Astrocyte (in vitro differentiated cells and primary cell): Measurements from ENCODE around the gene LRRC47. TPM values are rescaled to one million over a fixed set of nuclear protein-coding genes. Genes with fewer than 3 reads are reported as not detected.

Experiments used
- DNase-seq: peaks from one replicate; pipeline ENCODE4 v3.0.0-alpha.2; 2010; ENCODE audit warnings: low read depth
- FAIRE-seq: peaks from 2 replicates; lab custom pipeline; 2011; peaks lifted over from hg19 to GRCh38; lab: Jason Lieb, UNC
- H2AFZ ChIP-seq: 2 replicates; pipeline ENCODE4 v1.6.0; 2012; ENCODE audit warnings: low read depth, low read length, inconsistent platforms
- H3K27ac ChIP-seq: 2 replicates; pipeline ENCODE4 v1.5.1; 2011; ENCODE audit warnings: low read depth, low read length, inconsistent platforms
- H3K27me3 ChIP-seq: 2 replicates; pipeline ENCODE4 v1.6.0; 2011; ENCODE audit warnings: low read length, inconsistent platforms; ENCODE audit not compliant: insufficient read depth
- H3K36me3 ChIP-seq: 2 replicates; pipeline ENCODE4 v1.5.1; 2011; ENCODE audit warnings: low read length, inconsistent platforms; ENCODE audit not compliant: insufficient read depth
- H3K4me1 ChIP-seq: 2 replicates; pipeline ENCODE4 v1.5.1; 2011; ENCODE audit warnings: low read length, inconsistent platforms; ENCODE audit not compliant: insufficient read depth
- H3K4me2 ChIP-seq: 2 replicates; pipeline ENCODE4 v1.6.0; 2012; ENCODE audit warnings: low read length, inconsistent platforms
- H3K4me3 ChIP-seq: 2 replicates; pipeline ENCODE4 v1.5.1; 2011; ENCODE audit warnings: low read depth, mild to moderate bottlenecking, low read length, inconsistent platforms; ENCODE audit not compliant: insufficient read depth
- H3K79me2 ChIP-seq: 2 replicates; pipeline ENCODE4 v1.6.0; 2012; ENCODE audit warnings: mild to moderate bottlenecking, low read length, inconsistent platforms; ENCODE audit not compliant: insufficient read depth
- H3K9ac ChIP-seq: 2 replicates; pipeline ENCODE4 v1.6.0; 2012; ENCODE audit warnings: mild to moderate bottlenecking, low read length, inconsistent platforms
- H3K9me3 ChIP-seq: 2 replicates; pipeline ENCODE4 v1.5.1; 2012; ENCODE audit warnings: low read depth, mild to moderate bottlenecking, low read length, inconsistent platforms; ENCODE audit not compliant: insufficient read depth
- H4K20me1 ChIP-seq: 2 replicates; pipeline ENCODE4 v1.6.0; 2012; ENCODE audit warnings: low read length, inconsistent platforms; ENCODE audit not compliant: insufficient read depth
- H3K27ac Mint-ChIP-seq: one replicate; pipeline ENCODE4 v1.8.0; 2021; ENCODE audit warnings: mild to moderate bottlenecking, mixed read lengths; ENCODE audit not compliant: unreplicated experiment
- H3K27me3 Mint-ChIP-seq: one replicate; pipeline ENCODE4 v1.8.0; 2021; ENCODE audit warnings: low read depth, mixed read lengths; ENCODE audit not compliant: unreplicated experiment
- H3K36me3 Mint-ChIP-seq: one replicate; pipeline ENCODE4 v1.8.0; 2021; ENCODE audit warnings: low read depth, mixed read lengths; ENCODE audit not compliant: unreplicated experiment
- H3K4me1 Mint-ChIP-seq: one replicate; pipeline ENCODE4 v1.8.0; 2021; ENCODE audit warnings: low read depth, mixed read lengths; ENCODE audit not compliant: unreplicated experiment
- H3K4me3 Mint-ChIP-seq: one replicate; pipeline ENCODE4 v1.8.0; 2021; ENCODE audit warnings: mild to moderate bottlenecking, moderate library complexity, mixed read lengths; ENCODE audit not compliant: unreplicated experiment
- H3K9me3 Mint-ChIP-seq: one replicate; pipeline ENCODE4 v1.8.0; 2021; ENCODE audit warnings: mild to moderate bottlenecking, mixed read lengths; ENCODE audit not compliant: unreplicated experiment
- EZH2 ChIP-seq: IDR thresholded peaks from 2 replicates; pipeline ENCODE4 v1.6.1; 2012; ENCODE audit warnings: mild to moderate bottlenecking, low read length, inconsistent platforms; ENCODE audit not compliant: insufficient read depth
- total RNA-seq: library from RNA; stranded (reverse); gene quantifications from 2 replicates; pipeline ENCODE4 v1.2.1, GENCODE V29; 2021
- TF ChIP-seq, protein P1 (sequence below): IDR thresholded peaks from 2 replicates; pipeline ENCODE4 v1.5.1; 2011; ENCODE audit warnings: low read depth, mild to moderate bottlenecking, inconsistent platforms, low read length, moderate library complexity; ENCODE audit not compliant: insufficient read depth

LRRC47 gene
- total RNA-seq, 1 donor from 2014 or later: 51.5 TPM

DNA sequence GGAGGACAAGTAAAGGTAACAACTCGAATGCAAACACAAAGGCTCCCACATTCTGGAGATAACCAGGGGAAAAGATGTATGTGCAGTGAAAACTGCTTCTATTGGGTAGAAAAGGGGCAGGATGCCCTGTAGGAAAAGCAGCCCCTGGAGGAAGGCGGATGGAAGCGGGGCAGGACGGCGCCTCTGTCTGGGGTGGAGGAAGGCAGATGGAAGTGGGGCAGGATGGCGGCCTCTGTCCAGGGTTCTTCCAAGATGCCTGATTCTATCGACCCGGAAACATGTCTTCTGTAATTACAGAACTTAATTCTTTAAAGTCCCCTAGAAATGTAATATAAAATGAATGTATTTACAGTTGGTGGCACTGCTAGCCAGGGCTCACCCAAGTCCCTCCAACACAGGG lies 24.0 kb upstream of the LRRC47 start:
- H2AFZ ChIP-seq: no peak overlapping the region
- H3K4me3 Mint-ChIP-seq: no peak overlapping the region

DNA sequence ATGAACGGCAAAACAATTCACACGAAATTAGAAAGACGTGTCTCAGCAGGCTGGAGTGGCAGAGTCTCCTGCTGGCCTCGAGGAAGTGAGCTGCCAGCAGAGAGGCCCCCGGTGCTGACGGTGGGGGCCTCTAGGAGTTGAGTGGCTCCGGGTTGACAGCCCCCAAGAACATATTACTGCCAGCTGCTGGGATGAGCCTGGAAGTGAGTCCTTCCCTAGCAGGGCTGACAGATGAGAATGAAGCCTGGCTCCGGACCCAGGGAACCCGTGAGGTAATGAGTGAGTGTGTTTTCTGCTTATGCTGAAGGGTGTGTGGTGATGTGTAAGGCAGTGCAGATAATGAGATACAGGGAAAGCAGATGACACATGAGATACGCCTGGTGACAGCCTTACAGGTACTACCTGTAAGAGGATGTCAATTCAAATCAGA lies 23.5 kb upstream of the LRRC47 start:
- H3K9ac ChIP-seq: no peak overlapping the region
- Mint-ChIP-seq H3K27ac (no peak overlapping the region), H3K36me3 (peaks cover 30% of the 10 kb centered on the region), H3K4me1 (no peaks in the 10 kb centered on the region), H3K4me3 (no peak overlapping the region), H3K27me3 (no peaks in the 10 kb centered on the region), H3K9me3 (no peaks in the 10 kb centered on the region)
- no peaks in the 10 kb centered on the region for H3K4me1 ChIP-seq
- no peaks in the 10 kb centered on the region for H3K79me2 ChIP-seq
- no peak overlapping the region for H3K27ac ChIP-seq
- FAIRE-seq (no peak), DNase-seq (no peak)
- H4K20me1 ChIP-seq: no peaks in the 10 kb centered on the region
- TF ChIP-seq, protein P1, sequence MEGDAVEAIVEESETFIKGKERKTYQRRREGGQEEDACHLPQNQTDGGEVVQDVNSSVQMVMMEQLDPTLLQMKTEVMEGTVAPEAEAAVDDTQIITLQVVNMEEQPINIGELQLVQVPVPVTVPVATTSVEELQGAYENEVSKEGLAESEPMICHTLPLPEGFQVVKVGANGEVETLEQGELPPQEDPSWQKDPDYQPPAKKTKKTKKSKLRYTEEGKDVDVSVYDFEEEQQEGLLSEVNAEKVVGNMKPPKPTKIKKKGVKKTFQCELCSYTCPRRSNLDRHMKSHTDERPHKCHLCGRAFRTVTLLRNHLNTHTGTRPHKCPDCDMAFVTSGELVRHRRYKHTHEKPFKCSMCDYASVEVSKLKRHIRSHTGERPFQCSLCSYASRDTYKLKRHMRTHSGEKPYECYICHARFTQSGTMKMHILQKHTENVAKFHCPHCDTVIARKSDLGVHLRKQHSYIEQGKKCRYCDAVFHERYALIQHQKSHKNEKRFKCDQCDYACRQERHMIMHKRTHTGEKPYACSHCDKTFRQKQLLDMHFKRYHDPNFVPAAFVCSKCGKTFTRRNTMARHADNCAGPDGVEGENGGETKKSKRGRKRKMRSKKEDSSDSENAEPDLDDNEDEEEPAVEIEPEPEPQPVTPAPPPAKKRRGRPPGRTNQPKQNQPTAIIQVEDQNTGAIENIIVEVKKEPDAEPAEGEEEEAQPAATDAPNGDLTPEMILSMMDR: no peak
- TF ChIP-seq EZH2: no peak
- no peak overlapping the region for H2AFZ ChIP-seq
- H3K27me3 ChIP-seq: no peaks in the 10 kb centered on the region
- no peak overlapping the region for H3K4me3 ChIP-seq
- no peaks in the 10 kb centered on the region for H3K9me3 ChIP-seq
- no peak overlapping the region for H3K4me2 ChIP-seq
- H3K36me3 ChIP-seq: peaks cover 4% of the 10 kb centered on the region

More for the DNA sequence above, 24.0 kb upstream of the LRRC47 start:
- Histone ChIP-seq H3K9me3 (no peaks in the 10 kb centered on the region), H3K36me3 (peaks cover 4% of the 10 kb centered on the region), H3K27me3 (no peaks in the 10 kb centered on the region), H3K4me1 (no peaks in the 10 kb centered on the region), H3K9ac (no peak overlapping the region), H4K20me1 (no peaks in the 10 kb centered on the region), H3K4me3 (no peak overlapping the region), H3K79me2 (no peaks in the 10 kb centered on the region), H3K4me2 (no peak overlapping the region), H3K27ac (no peak overlapping the region)
- Mint-ChIP-seq H3K27ac (no peak overlapping the region), H3K27me3 (no peaks in the 10 kb centered on the region), H3K36me3 (peaks cover 30% of the 10 kb centered on the region), H3K9me3 (no peaks in the 10 kb centered on the region), H3K4me1 (no peaks in the 10 kb centered on the region)
- TF ChIP-seq, protein P1: no peak
- no peak for TF ChIP-seq EZH2
- FAIRE-seq (no peak), DNase-seq (no peak)

DNA sequence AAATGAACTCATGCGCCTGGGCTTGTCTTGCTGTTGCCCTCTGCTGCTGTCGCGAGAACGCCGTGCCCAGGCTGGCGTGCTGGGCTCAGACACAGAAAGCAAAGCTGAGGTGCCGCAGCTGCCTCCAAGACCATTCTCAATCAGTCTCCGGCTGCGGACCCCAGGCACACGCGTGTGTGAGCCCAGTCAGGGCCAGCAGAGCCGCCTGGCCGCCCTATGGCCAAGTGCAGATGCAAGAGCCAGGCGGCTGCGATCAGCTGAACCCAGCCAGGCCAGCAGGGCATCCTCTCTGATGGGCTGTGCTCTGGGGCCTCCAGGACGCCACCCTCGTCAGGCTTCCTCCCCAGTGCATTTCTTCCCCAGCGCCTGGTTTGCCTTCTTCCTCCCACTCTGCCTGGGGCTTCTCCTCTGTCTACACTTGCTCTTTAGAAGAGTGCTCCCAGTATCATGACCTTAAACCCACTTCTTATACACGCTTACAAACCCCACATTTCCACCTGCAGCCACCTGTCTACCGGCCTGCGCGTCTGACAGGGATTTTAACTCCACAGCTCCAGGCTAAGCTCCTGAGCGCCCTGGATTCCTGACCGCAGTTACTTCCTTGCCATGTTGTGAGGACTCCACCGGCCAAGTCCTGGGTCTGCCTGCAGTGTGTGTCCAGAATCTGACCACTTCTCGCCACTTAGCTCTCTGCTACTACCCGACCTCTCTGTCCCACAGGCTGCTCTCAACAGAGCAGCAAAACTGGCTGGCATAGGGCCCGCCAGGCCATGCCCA lies 21.7 kb upstream of the LRRC47 start:
- Histone ChIP-seq H3K9me3 (no peaks in the 10 kb centered on the region), H3K27ac (no peak overlapping the region), H3K27me3 (no peaks in the 10 kb centered on the region), H3K4me1 (no peaks in the 10 kb centered on the region), H2AFZ (no peak overlapping the region), H3K4me3 (no peak overlapping the region), H3K9ac (no peak overlapping the region), H3K4me2 (no peak overlapping the region), H4K20me1 (no peaks in the 10 kb centered on the region), H3K79me2 (no peaks in the 10 kb centered on the region), H3K36me3 (peaks cover 4% of the 10 kb centered on the region)
- peaks cover 30% of the 10 kb centered on the region for H3K36me3 Mint-ChIP-seq
- no peaks in the 10 kb centered on the region for H3K27me3 Mint-ChIP-seq
- FAIRE-seq (no peak), DNase-seq (no peak)
- H3K4me3 Mint-ChIP-seq: no peak overlapping the region
- H3K27ac Mint-ChIP-seq: no peak overlapping the region
- no peaks in the 10 kb centered on the region for H3K4me1 Mint-ChIP-seq
- H3K9me3 Mint-ChIP-seq: no peaks in the 10 kb centered on the region
- TF ChIP-seq, protein P1: no peak
- no peak for TF ChIP-seq EZH2
